ENCODE results near the gene WDR37. TPM values are rescaled to one million over a fixed set of nuclear protein-coding genes. Genes with fewer than 3 reads are reported as not detected.

WDR37 gene
- total and polyA plus RNA-seq, 2 experiments from 2014 or later: 13.7 to 16.5 TPM

GRCh38 chr10:1141261-1141660 lies 85.1 kb downstream of the WDR37 start:
- no peaks in the 10 kb centered on the region for H3K79me2 ChIP-seq (ENCODE audit: insufficient read depth)
- H4K20me1 ChIP-seq (ENCODE audit: insufficient read depth): no peaks in the 10 kb centered on the region
- H3K36me3 ChIP-seq (ENCODE audit: low read depth): no peaks in the 10 kb centered on the region
- H3K27me3 ChIP-seq (replicated peaks; ENCODE audit: insufficient read depth): no peaks in the 10 kb centered on the region; the same call in 1 of the 2 replicates
- DNase-seq: no peak
- TF ChIP-seq EZH2 (IDR thresholded peaks at IDR 0.05; ENCODE audit: insufficient read depth, poor library complexity, severe bottlenecking): no peak
- TF ChIP-seq EZH2phosphoT487 (IDR thresholded peaks at IDR 0.05; ENCODE audit: insufficient read depth, low read depth): no peak
- no peaks in the 10 kb centered on the region for H3F3A ChIP-seq (ENCODE audit: insufficient read depth)
- no peaks in the 10 kb centered on the region for H3K9me3 ChIP-seq (ENCODE audit: low read depth)
- H3K9ac ChIP-seq: no peak overlapping the region
- no peaks in the 10 kb centered on the region for H3K9me2 ChIP-seq (ENCODE audit: insufficient read depth)
- in situ Hi-C loops (cut with MboI): no loop called here
- WGBS, 2 experiments (ENCODE audit: low coverage in 1 of 2, low lambda C conversion rate in 2 of 2, missing lambda C conversion rate in 2 of 2): 40 to 46% methylated on average over 7 of the region's 7 CpGs
- H3K4me1 ChIP-seq (ENCODE audit: insufficient read depth): no peaks in the 10 kb centered on the region
- H3K4me2 ChIP-seq (ENCODE audit: unreplicated experiment): no peak overlapping the region
- no peak overlapping the region for H2AFZ ChIP-seq
- no peak overlapping the region for H3K27ac ChIP-seq
- H3K4me3 ChIP-seq: no peak overlapping the region

- no peak overlapping the region for H3K4me2 ChIP-seq (ENCODE audit: unreplicated experiment)
- no peak overlapping the region for H3K4me3 ChIP-seq
- TF ChIP-seq EZH2phosphoT487 (IDR thresholded peaks at IDR 0.05; ENCODE audit: insufficient read depth, low read depth) (no peak), EZH2 (IDR thresholded peaks at IDR 0.05; ENCODE audit: insufficient read depth, poor library complexity, severe bottlenecking) (no peak)
- H3K36me3 ChIP-seq (ENCODE audit: low read depth): no peaks in the 10 kb centered on the region
- no peak for DNase-seq
- H3K4me1 ChIP-seq (ENCODE audit: insufficient read depth): no peaks in the 10 kb centered on the region
- H3F3A ChIP-seq (ENCODE audit: insufficient read depth): no peaks in the 10 kb centered on the region
- no peaks in the 10 kb centered on the region for H3K9me2 ChIP-seq (ENCODE audit: insufficient read depth)
- H3K9ac ChIP-seq: no peak overlapping the region
- H4K20me1 ChIP-seq (ENCODE audit: insufficient read depth): no peaks in the 10 kb centered on the region
- 43 to 55% methylated on average over 10 to 11 of the region's 11 CpGs for WGBS, 2 experiments (ENCODE audit: low coverage in 1 of 2, low lambda C conversion rate in 2 of 2, missing lambda C conversion rate in 2 of 2)
- no peak overlapping the region for H3K27ac ChIP-seq
- H3K9me3 ChIP-seq (ENCODE audit: low read depth): no peaks in the 10 kb centered on the region
- no peak overlapping the region for H2AFZ ChIP-seq
- in situ Hi-C loops (cut with MboI): no loop called here
- H3K27me3 ChIP-seq (replicated peaks; ENCODE audit: insufficient read depth): no peaks in the 10 kb centered on the region; the same call in 1 of the 2 replicates
- H3K79me2 ChIP-seq (ENCODE audit: insufficient read depth): no peaks in the 10 kb centered on the region
Observed at GRCh38 chr10:1141701-1142100, 85.5 kb downstream of the WDR37 start.

DNA sequence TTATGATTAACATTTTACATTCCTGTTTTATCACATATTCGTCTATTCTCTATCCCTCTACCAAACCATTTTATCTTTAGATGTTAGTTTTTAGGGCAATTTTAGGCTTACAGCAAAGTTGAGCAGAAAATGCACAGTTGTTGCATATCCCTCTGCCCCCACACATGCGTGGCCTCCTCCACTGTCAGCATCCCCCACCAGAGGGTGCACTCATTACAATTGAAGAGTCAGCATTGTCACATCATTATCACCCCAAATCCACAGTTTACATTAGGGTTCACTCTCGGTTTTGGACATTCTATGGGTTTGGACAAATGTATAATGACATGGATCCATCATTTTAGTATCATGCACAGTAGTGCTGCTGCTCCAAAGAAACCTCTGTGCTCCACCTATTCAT lies 86.4 kb downstream of the WDR37 start:
- 17 to 31% methylated on average over 3 of the region's 3 CpGs for WGBS, 2 experiments (ENCODE audit: low coverage in 1 of 2, low lambda C conversion rate in 2 of 2, missing lambda C conversion rate in 2 of 2)
- no peak overlapping the region for H3K27ac ChIP-seq
- no peak for DNase-seq
- H3K79me2 ChIP-seq (ENCODE audit: insufficient read depth): no peaks in the 10 kb centered on the region
- no peaks in the 10 kb centered on the region for H3K36me3 ChIP-seq (ENCODE audit: low read depth)
- no peaks in the 10 kb centered on the region for H3K9me2 ChIP-seq (ENCODE audit: insufficient read depth)
- H3K4me2 ChIP-seq (ENCODE audit: unreplicated experiment): no peak overlapping the region
- no peak overlapping the region for H3K9ac ChIP-seq
- H3K9me3 ChIP-seq (ENCODE audit: low read depth): no peaks in the 10 kb centered on the region
- in situ Hi-C loops (cut with MboI): no loop called here
- no peaks in the 10 kb centered on the region; the same call in 1 of the 2 replicates for H3K27me3 ChIP-seq (replicated peaks; ENCODE audit: insufficient read depth)
- TF ChIP-seq EZH2 (IDR thresholded peaks at IDR 0.05; ENCODE audit: insufficient read depth, poor library complexity, severe bottlenecking) (no peak), EZH2phosphoT487 (IDR thresholded peaks at IDR 0.05; ENCODE audit: insufficient read depth, low read depth) (no peak)
- H4K20me1 ChIP-seq (ENCODE audit: insufficient read depth): no peaks in the 10 kb centered on the region
- no peak overlapping the region for H3K4me3 ChIP-seq
- no peaks in the 10 kb centered on the region for H3F3A ChIP-seq (ENCODE audit: insufficient read depth)
- no peak overlapping the region for H2AFZ ChIP-seq
- no peaks in the 10 kb centered on the region for H3K4me1 ChIP-seq (ENCODE audit: insufficient read depth)

DNA sequence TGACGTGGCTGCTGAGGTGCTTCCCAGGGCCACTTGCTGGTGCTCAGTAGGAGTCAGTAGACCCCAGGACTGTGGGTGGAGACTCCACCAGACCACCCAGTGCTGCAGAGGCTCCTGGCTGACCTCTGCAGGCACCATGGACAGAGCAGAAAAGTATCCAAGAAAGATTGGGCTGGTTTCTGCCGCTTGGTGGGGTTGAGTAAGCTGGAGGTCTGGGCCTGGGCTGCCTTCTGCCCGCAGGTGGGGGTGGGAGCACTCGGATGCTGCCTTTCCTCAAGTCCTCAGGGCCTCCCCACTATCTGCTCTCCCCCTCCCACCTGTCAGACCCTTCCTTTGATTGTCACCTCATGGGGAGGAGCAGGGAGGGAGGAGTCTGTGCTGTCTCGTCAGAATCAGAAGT lies 91.6 kb downstream of the WDR37 start:
- in situ Hi-C loops (cut with MboI): no loop called here
- no peaks in the 10 kb centered on the region for H3K27me3 ChIP-seq (replicated peaks; ENCODE audit: insufficient read depth)
- TF ChIP-seq EZH2 (IDR thresholded peaks at IDR 0.05; ENCODE audit: insufficient read depth, poor library complexity, severe bottlenecking) (no peak), EZH2phosphoT487 (IDR thresholded peaks at IDR 0.05; ENCODE audit: insufficient read depth, low read depth) (no peak)
- H2AFZ ChIP-seq: no peak overlapping the region
- no peaks in the 10 kb centered on the region for H3K4me1 ChIP-seq (ENCODE audit: insufficient read depth)
- no peak for DNase-seq
- H3K36me3 ChIP-seq (ENCODE audit: low read depth): no peaks in the 10 kb centered on the region
- no peaks in the 10 kb centered on the region for H3K9me2 ChIP-seq (ENCODE audit: insufficient read depth)
- H3K9me3 ChIP-seq (ENCODE audit: low read depth): no peaks in the 10 kb centered on the region
- H3K27ac ChIP-seq: no peak overlapping the region
- H3K9ac ChIP-seq: no peak overlapping the region
- H4K20me1 ChIP-seq (ENCODE audit: insufficient read depth): no peaks in the 10 kb centered on the region
- 13 to 14% methylated on average over 4 of the region's 5 CpGs for WGBS, 2 experiments (ENCODE audit: low coverage in 1 of 2, low lambda C conversion rate in 2 of 2, missing lambda C conversion rate in 2 of 2)
- H3F3A ChIP-seq (ENCODE audit: insufficient read depth): no peaks in the 10 kb centered on the region
- no peak overlapping the region for H3K4me3 ChIP-seq
- H3K4me2 ChIP-seq (ENCODE audit: unreplicated experiment): no peak overlapping the region
- H3K79me2 ChIP-seq (ENCODE audit: insufficient read depth): no peaks in the 10 kb centered on the region

Data from GM23248 (cell line).